ENCODE measurements around the gene TENT4B. TPM values are rescaled to one million over a fixed set of nuclear protein-coding genes. Genes with fewer than 3 reads are reported as not detected.
A peak's percentile ranks its signal among the peaks of the same experiment; 100 is the strongest.

Gene TENT4B
- total RNA-seq, 2 donors from 2014 or later: 12.8 to 14.1 TPM

GRCh38 chr16:50161950-50162349 lies 8.8 kb downstream of the TENT4B start:
- Mint-ChIP-seq H3K36me3 (ENCODE audit: low read depth) (peaks cover 6% of the 10 kb centered on the region), H3K4me3 (no peak overlapping the region), H3K27me3 (ENCODE audit: insufficient read depth) (no peaks in the 10 kb centered on the region), H3K27ac (no peak overlapping the region), H3K4me1 (peaks cover 12% of the 10 kb centered on the region), H3K9me3 (no peaks in the 10 kb centered on the region)
- H3K36me3 ChIP-seq (ENCODE audit: control insufficient read depth, insufficient read depth, low read length): no peaks in the 10 kb centered on the region
- no peak overlapping the region for H3K9ac ChIP-seq (ENCODE audit: extremely low read depth, low read length, poor library complexity, severe bottlenecking)
- no peak overlapping the region for H3K27ac ChIP-seq (ENCODE audit: low read depth, low read length)
- H3K9me3 ChIP-seq (ENCODE audit: control insufficient read depth, low read length): no peaks in the 10 kb centered on the region
- no peak for TF ChIP-seq CTCF (conservative IDR thresholded peaks at IDR 0.05)
- H3K27me3 ChIP-seq (ENCODE audit: control insufficient read depth, insufficient read depth, low read length, poor library complexity, severe bottlenecking): no peaks in the 10 kb centered on the region
- no peak for DNase-seq
- WGBS, 2 experiments (ENCODE audit: insufficient coverage in 1 of 2, insufficient read length in 1 of 2): 92 to 100% methylated on average over 2 of the region's 2 CpGs
- H3K4me3 ChIP-seq (ENCODE audit: low read length): no peak overlapping the region
- H3K4me1 ChIP-seq (ENCODE audit: control insufficient read depth, insufficient read depth, low read length): no peaks in the 10 kb centered on the region

- H3K27me3 ChIP-seq (ENCODE audit: control insufficient read depth, insufficient read depth, low read length, poor library complexity, severe bottlenecking): no peaks in the 10 kb centered on the region
- Mint-ChIP-seq H3K36me3 (ENCODE audit: low read depth) (no peaks in the 10 kb centered on the region), H3K27ac (no peak overlapping the region), H3K4me3 (no peak overlapping the region), H3K9me3 (no peaks in the 10 kb centered on the region), H3K4me1 (peaks cover 21% of the 10 kb centered on the region), H3K27me3 (ENCODE audit: insufficient read depth) (no peaks in the 10 kb centered on the region)
- H3K36me3 ChIP-seq (ENCODE audit: control insufficient read depth, insufficient read depth, low read length): no peaks in the 10 kb centered on the region
- 80 to 90% methylated on average over 1 to 2 of the region's 2 CpGs for WGBS, 2 experiments (ENCODE audit: insufficient coverage in 1 of 2, insufficient read length in 1 of 2)
- no peak overlapping the region for H3K9ac ChIP-seq (ENCODE audit: extremely low read depth, low read length, poor library complexity, severe bottlenecking)
- H3K9me3 ChIP-seq (ENCODE audit: control insufficient read depth, low read length): no peaks in the 10 kb centered on the region
- no peaks in the 10 kb centered on the region for H3K4me1 ChIP-seq (ENCODE audit: control insufficient read depth, insufficient read depth, low read length)
- H3K4me3 ChIP-seq (ENCODE audit: low read length): no peak overlapping the region
- no peak for TF ChIP-seq CTCF (conservative IDR thresholded peaks at IDR 0.05)
- DNase-seq: no peak
- H3K27ac ChIP-seq (ENCODE audit: low read depth, low read length): no peak overlapping the region
Measured at GRCh38 chr16:50165473-50165872, 12.4 kb downstream of the TENT4B start.

- no peak for DNase-seq
- H3K4me3 Mint-ChIP-seq: no peak overlapping the region
- H3K27ac Mint-ChIP-seq: peak overlapping the region; percentile 12
- H3K36me3 Mint-ChIP-seq (ENCODE audit: low read depth): no peaks in the 10 kb centered on the region
- no peaks in the 10 kb centered on the region for H3K4me1 ChIP-seq (ENCODE audit: control insufficient read depth, insufficient read depth, low read length)
- no peaks in the 10 kb centered on the region for H3K36me3 ChIP-seq (ENCODE audit: control insufficient read depth, insufficient read depth, low read length)
- 90 to 96% methylated on average over 5 to 7 of the region's 9 CpGs for WGBS, 2 experiments (ENCODE audit: insufficient coverage in 1 of 2, insufficient read length in 1 of 2)
- TF ChIP-seq CTCF (conservative IDR thresholded peaks at IDR 0.05): no peak
- H3K4me1 Mint-ChIP-seq: peaks cover 16% of the 10 kb centered on the region
- H3K4me3 ChIP-seq (ENCODE audit: low read length): no peak overlapping the region
- no peaks in the 10 kb centered on the region for H3K9me3 ChIP-seq (ENCODE audit: control insufficient read depth, low read length)
- H3K27ac ChIP-seq (ENCODE audit: low read depth, low read length): no peak overlapping the region
- no peaks in the 10 kb centered on the region for H3K9me3 Mint-ChIP-seq
- no peaks in the 10 kb centered on the region for H3K27me3 ChIP-seq (ENCODE audit: control insufficient read depth, insufficient read depth, low read length, poor library complexity, severe bottlenecking)
- no peak overlapping the region for H3K9ac ChIP-seq (ENCODE audit: extremely low read depth, low read length, poor library complexity, severe bottlenecking)
- H3K27me3 Mint-ChIP-seq (ENCODE audit: insufficient read depth): no peaks in the 10 kb centered on the region
Measured at GRCh38 chr16:50166511-50167500, 13.7 kb downstream of the TENT4B start.
